ENCODE measurements around the gene ADGRE1.

Gene ADGRE1

GRCh38 chr19:6958791-6959190 is 71.4 kb downstream of the ADGRE1 start:
- TF ChIP-seq, protein P1, sequence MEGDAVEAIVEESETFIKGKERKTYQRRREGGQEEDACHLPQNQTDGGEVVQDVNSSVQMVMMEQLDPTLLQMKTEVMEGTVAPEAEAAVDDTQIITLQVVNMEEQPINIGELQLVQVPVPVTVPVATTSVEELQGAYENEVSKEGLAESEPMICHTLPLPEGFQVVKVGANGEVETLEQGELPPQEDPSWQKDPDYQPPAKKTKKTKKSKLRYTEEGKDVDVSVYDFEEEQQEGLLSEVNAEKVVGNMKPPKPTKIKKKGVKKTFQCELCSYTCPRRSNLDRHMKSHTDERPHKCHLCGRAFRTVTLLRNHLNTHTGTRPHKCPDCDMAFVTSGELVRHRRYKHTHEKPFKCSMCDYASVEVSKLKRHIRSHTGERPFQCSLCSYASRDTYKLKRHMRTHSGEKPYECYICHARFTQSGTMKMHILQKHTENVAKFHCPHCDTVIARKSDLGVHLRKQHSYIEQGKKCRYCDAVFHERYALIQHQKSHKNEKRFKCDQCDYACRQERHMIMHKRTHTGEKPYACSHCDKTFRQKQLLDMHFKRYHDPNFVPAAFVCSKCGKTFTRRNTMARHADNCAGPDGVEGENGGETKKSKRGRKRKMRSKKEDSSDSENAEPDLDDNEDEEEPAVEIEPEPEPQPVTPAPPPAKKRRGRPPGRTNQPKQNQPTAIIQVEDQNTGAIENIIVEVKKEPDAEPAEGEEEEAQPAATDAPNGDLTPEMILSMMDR (IDR thresholded peaks at IDR 0.05) = no peak

GRCh38 chr19:6963244-6963852 is 76.0 kb downstream of the ADGRE1 start:
- TF ChIP-seq, protein P1 (IDR thresholded peaks at IDR 0.05) = no peak
- Histone ChIP-seq H3K4me3 (no peak overlapping the region), H3K9me3 (no peaks in the 10 kb centered on the region), H3K27me3 (no peaks in the 10 kb centered on the region), H3K4me1 (no peaks in the 10 kb centered on the region), H3K27ac (no peak overlapping the region), H3K36me3 (no peaks in the 10 kb centered on the region)
- intact Hi-C loops (cut with DNase I; ENCODE audit: low total_unique reads) = no loop called here
- no peak for DNase-seq

More at GRCh38 chr19:6958791-6959190, 71.4 kb downstream of the ADGRE1 start:
- DNase-seq = no peak
- Histone ChIP-seq H3K36me3 (no peaks in the 10 kb centered on the region), H3K9me3 (no peaks in the 10 kb centered on the region), H3K4me1 (no peaks in the 10 kb centered on the region), H3K27ac (no peak overlapping the region), H3K27me3 (no peaks in the 10 kb centered on the region), H3K4me3 (no peak overlapping the region)
- intact Hi-C loops (cut with DNase I; ENCODE audit: low total_unique reads) = no loop called here

DNA sequence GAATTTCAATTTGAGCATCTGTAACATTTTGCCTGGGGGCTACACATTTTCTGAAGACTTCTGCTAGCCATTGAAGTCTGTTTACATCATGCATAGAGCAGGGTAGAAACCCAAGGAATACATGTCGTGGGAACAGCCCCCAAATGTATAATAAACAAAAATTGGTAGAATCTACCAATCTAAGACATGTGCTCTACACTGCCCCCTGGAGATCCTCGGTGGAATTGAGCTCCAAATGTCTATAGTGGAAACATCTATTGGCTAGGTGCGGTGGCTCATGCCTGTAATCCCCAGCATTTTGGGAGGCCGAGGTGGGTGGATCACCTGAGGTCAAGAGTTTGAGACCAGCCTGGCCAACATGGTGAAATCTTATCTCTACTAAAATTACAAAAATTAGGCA is 76.6 kb downstream of the ADGRE1 start:
- Histone ChIP-seq H3K4me1 (no peaks in the 10 kb centered on the region), H3K4me3 (no peak overlapping the region), H3K9me3 (no peaks in the 10 kb centered on the region), H3K36me3 (no peaks in the 10 kb centered on the region), H3K27ac (no peak overlapping the region), H3K27me3 (no peaks in the 10 kb centered on the region)
- TF ChIP-seq, protein P1 (IDR thresholded peaks at IDR 0.05) = no peak
- no peak for DNase-seq
- intact Hi-C loops (cut with DNase I; ENCODE audit: low total_unique reads) = no loop called here

GRCh38 chr19:6967967-6968366 is 80.6 kb downstream of the ADGRE1 start:
- no peak for DNase-seq
- Histone ChIP-seq H3K4me3 (no peak overlapping the region), H3K27ac (no peak overlapping the region), H3K4me1 (peaks cover 0 to 4% (median 0%) of the 10 kb centered on the region in 4 donors), H3K9me3 (no peaks in the 10 kb centered on the region), H3K27me3 (no peaks in the 10 kb centered on the region), H3K36me3 (no peaks in the 10 kb centered on the region)
- intact Hi-C loops (cut with DNase I; ENCODE audit: low total_unique reads) = no loop called here
- TF ChIP-seq, protein P1 (IDR thresholded peaks at IDR 0.05) = no peak

DNA sequence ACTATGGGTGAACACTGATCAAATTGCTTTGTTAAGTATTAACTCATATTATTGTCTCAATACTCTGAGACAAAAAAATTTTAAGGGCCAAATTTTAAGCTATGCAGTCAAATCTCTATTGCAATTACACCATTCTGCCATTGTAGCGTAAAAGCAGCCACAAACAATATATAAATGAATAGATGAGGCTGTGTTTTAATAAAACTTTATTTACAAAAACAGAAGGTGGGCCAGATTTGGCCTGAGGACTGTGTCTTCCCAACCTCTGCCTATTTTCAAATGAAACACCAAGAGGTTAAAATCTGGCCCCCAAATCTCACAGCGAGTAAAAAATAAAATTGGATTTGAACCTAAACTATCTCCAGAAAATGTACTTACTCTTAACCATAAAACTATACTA is 82.1 kb downstream of the ADGRE1 start:
- intact Hi-C loops (cut with DNase I; ENCODE audit: low total_unique reads) = no loop called here
- Histone ChIP-seq H3K27me3 (no peaks in the 10 kb centered on the region), H3K4me1 (peaks cover 0 to 4% (median 0%) of the 10 kb centered on the region in 4 donors), H3K36me3 (no peaks in the 10 kb centered on the region), H3K27ac (no peak overlapping the region), H3K4me3 (no peak overlapping the region), H3K9me3 (no peaks in the 10 kb centered on the region)
- no peak for DNase-seq
- TF ChIP-seq, protein P1 (IDR thresholded peaks at IDR 0.05) = no peak

GRCh38 chr19:6970021-6970420 is 82.6 kb downstream of the ADGRE1 start:
- DNase-seq = no peak
- Histone ChIP-seq H3K4me1 (peaks cover 0 to 4% (median 0%) of the 10 kb centered on the region in 4 donors), H3K9me3 (no peaks in the 10 kb centered on the region), H3K36me3 (no peaks in the 10 kb centered on the region), H3K27me3 (no peaks in the 10 kb centered on the region), H3K4me3 (no peak overlapping the region), H3K27ac (no peak overlapping the region)
- intact Hi-C loops (cut with DNase I; ENCODE audit: low total_unique reads) = no loop called here
- TF ChIP-seq, protein P1 (IDR thresholded peaks at IDR 0.05) = no peak

Data from tibial artery (tissue), 4 donors.